Measurements from ENCODE around the gene EDDM3A.
"Not testable (repeated sequence)": the region's sequence is repeated elsewhere in the genome, so short reads cannot be mapped to it uniquely, and the experiment has no call there.

Gene EDDM3A

DNA sequence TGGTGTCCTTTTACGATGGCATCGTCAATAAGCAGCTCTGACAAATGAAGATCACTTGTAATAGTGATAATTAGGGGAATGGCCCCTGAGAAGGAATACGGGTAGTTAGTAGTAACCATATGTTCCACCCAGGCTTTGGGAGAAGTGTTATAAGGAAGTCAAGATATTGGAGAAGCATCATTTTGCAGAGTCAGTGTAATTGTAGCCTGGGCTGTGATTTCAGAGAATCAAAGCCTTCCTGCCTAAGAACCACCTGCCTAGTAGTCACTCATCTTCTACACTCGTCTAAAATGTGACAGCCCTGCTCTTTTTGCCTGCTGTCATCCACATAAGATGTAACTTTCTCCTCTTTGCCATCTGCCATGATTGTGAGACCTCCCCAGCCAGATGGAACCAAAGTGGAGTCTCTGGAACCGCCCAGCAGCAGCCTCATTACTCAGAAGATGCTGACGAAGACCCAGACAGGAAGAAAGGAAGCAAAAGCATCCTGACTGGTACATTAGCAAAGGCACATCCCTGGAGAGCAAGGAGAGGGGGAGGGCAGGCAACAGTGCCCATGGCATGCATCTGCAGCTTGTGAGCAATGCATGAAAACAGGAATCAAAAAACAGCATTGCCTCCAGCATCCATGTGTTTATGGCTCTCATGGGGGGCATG, 12.6 kb upstream of the EDDM3A start:
- no peak for DNase-seq (ENCODE audit: low read depth, low spot score)

- DNase-seq (ENCODE audit: low read depth, low spot score): no peak
Observed at GRCh38 chr14:20733684-20734429, 11.8 kb upstream of the EDDM3A start.

- no peak for DNase-seq (ENCODE audit: low read depth, low spot score)
Observed at GRCh38 chr14:20734430-20734806, 11.3 kb upstream of the EDDM3A start.

DNA sequence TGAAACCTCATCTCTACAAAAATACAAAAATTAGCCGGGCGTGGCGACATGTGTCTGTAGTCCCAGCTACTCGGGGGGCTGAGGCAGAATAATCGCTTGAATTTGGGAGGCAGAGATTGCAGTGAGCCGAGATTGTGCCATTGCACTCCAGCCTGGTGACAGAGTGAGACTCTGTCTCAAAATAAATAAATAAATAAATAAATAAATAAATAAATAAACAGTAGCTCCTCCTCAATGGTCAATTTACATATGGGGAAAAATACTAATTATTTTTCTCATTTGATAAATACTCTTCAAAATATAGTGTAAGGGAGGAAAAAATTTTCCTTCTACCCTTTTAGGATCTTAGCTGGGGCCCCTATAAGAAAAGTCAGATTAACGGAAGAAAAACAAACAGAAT, 7.4 kb upstream of the EDDM3A start:
- DNase-seq (ENCODE audit: low read depth, low spot score): not testable (repeated sequence)

DNA sequence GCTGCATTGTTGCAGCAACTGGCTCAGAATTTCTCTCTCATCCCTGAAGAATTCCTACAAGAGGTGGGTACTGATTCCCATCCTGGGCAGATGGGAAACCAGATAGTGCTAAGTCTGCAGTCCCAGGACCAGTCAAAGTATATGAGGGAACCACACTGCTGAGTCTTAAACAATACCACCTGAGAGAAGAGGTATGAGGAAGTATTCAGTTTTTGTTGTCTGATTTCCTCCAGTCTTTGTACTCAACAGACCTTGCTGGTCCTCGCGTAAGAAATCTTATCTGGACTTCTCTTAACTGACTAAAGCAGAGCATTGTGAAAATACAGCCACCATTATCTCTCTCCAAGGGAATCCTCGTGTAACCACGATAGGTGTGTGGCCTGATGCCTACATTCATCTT, 3.6 kb upstream of the EDDM3A start:
- no peak for DNase-seq (ENCODE audit: low read depth, low spot score)

- DNase-seq (ENCODE audit: low read depth, low spot score): no peak
Observed at GRCh38 chr14:20743556-20743955, 2.1 kb upstream of the EDDM3A start.

DNA sequence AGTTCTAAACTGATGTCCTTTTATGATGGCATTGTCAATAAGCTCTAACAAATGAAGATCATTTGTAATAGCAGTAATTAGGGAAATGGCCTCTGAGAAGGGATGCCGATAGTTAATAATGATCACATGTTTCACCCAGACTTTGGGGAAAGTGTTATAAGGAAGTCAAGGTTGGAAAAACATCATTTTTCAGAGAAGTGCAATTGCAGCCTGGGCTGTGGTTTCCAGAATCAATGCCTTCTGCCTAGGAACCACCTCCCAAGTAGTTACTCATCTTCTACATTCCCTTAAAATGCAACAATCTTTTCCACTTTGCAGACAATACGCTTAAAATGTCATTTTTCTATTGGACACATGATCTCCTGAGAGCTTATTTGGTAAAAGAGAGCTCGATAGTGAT, 879 bp downstream of the EDDM3A start:
- DNase-seq (ENCODE audit: low read depth, low spot score): no peak

- no peak for DNase-seq (ENCODE audit: low read depth, low spot score)
Observed at GRCh38 chr14:20748439-20748838, 2.8 kb downstream of the EDDM3A start.

- no peak for DNase-seq (ENCODE audit: low read depth, low spot score)
Observed at GRCh38 chr14:20750194-20750593, 4.5 kb downstream of the EDDM3A start.

GRCh38 chr14:20751963-20752562, 6.4 kb downstream of the EDDM3A start:
- DNase-seq (ENCODE audit: low read depth, low spot score): no peak

GRCh38 chr14:20754308-20754707, 8.6 kb downstream of the EDDM3A start:
- no peak for DNase-seq (ENCODE audit: low read depth, low spot score)

DNA sequence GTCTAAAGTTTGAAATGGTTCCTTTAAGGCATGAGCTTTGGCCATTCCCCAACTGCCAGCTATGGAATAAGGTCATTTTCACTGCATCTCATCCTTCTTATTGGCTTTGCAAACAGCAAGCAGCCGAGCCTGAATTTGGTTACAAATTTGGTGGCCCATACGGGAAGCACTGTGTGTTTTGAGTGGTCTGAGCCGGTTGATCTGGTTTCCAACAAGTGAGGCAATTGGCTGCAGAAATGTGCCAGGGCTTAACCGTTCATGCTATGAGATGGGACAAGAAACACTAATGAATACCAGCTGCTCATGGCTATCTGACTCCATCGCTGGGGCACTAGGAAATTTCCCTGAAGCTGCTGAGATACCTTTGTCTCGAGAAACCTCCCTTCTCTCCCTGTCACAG, 9.3 kb downstream of the EDDM3A start:
- DNase-seq (ENCODE audit: low read depth, low spot score): no peak

- DNase-seq (ENCODE audit: low read depth, low spot score): no peak
Observed at GRCh38 chr14:20757965-20758364, 12.3 kb downstream of the EDDM3A start.

- DNase-seq (ENCODE audit: low read depth, low spot score): not testable (repeated sequence)
Observed at GRCh38 chr14:20759465-20759864, 13.8 kb downstream of the EDDM3A start.

GRCh38 chr14:20760950-20761349, 15.3 kb downstream of the EDDM3A start:
- DNase-seq (ENCODE audit: low read depth, low spot score): no peak

DNA sequence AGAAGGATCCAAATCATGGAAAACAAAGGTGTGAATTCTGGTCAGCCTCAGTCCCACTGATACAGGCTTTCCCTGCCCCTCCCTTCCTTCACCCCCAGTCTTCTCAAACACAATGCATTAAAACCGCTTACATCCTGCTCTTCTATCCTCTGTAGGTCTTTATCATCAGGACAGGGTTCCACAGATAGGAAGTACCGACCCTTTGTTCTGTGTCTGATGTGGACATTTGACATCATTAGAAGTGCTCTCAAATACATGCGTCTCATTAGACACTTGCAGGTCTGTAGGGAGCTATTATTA, 22.9 kb downstream of the EDDM3A start:
- no peak for DNase-seq (ENCODE audit: low read depth, low spot score)

- DNase-seq (ENCODE audit: low read depth, low spot score): no peak
Observed at GRCh38 chr14:20769421-20769820, 23.7 kb downstream of the EDDM3A start.

- DNase-seq (ENCODE audit: low read depth, low spot score): peak; percentile 25
Observed at GRCh38 chr14:20772650-20773049, 27.0 kb downstream of the EDDM3A start.

DNA sequence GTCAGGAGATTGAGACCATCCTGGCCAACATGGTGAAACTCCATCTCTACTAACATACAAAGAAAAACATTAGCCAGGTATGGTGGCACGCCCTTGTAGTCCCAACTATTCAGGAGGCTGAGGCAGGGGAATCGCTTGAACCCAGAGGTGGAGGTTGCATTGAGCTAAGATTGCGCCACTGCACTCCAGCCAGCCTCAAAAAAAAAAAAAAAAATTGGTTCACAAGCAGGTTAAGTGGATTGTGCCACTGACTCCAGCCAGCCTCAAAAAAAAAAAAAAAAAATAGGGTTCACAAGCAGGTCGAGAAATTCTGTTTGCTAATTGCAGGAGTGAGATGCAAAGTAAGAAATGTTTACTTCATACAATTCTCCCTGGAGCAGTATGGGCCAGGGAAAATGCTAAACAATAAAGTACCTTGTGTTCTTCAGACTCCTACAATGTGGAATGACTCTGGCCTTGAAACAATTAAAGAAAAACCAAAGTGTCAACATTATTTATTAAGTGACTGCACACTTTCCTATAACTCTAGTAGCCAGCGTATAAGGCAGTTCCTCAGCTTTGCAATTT, 28.7 kb downstream of the EDDM3A start:
- no peak for DNase-seq (ENCODE audit: low read depth, low spot score)

DNA sequence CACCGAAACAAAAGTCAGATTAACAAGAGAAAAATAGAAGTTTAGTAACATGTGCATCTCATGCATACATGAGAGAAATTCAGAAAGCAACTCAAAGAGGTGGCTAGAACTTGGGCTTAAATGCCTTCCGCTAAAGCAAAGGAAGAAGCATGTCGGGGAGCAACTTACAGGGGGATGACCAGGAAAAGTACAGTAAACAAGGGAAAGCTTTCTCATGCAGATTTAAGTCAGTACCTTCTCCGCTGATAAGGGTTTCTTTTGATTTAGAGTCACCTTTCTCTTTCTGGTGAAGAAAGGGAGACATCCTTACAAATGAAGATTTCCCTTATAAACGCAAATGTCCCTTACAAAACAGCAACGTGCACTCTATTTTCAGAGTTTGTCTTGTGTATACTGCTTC, 29.4 kb downstream of the EDDM3A start:
- peak; percentile 29 for DNase-seq (ENCODE audit: low read depth, low spot score)

DNA sequence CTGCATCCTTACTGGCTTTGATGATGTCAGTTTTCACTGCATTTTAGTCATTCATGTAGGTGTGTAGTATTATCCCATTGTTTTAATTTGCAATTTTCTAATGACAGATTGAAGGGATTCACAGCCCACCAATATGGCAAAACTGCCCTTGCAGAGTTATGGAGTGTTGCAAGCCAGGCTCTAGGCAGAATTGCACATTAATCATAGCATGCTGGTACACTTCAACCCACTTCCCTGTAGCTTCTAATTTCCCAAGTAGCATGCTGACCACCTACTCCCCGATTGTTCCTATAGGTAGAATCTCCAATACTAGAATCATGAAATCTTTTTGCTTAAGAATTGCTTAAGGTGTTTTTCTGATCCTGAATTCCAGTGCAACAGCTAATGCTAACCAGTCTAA, 30.2 kb downstream of the EDDM3A start:
- no peak for DNase-seq (ENCODE audit: low read depth, low spot score)

GRCh38 chr14:20781803-20782202, 36.1 kb downstream of the EDDM3A start:
- DNase-seq (ENCODE audit: low read depth, low spot score): peak; percentile 61
